Trophoblast cell (in vitro differentiated cells and primary cell): ENCODE data around the gene NEIL1.

ENCODE experiments used
- DNase-seq, 2 donors: peaks; one replicate each; pipeline ENCODE4 v3.0.0-alpha.2; 2016
- H2AFZ ChIP-seq: 2 replicates; pipeline ENCODE4 v1.6.1; 2013; ENCODE audit warnings: low read length, moderate library complexity, mild to moderate bottlenecking; ENCODE audit not compliant: insufficient read depth, poor library complexity
- H2AK5ac ChIP-seq: 2 replicates; pipeline ENCODE4 v1.6.1; 2013; ENCODE audit warnings: mild to moderate bottlenecking, low read length
- H2BK120ac ChIP-seq: 2 replicates; pipeline ENCODE4 v1.6.1; 2013; ENCODE audit warnings: low read length, mild to moderate bottlenecking, moderate library complexity; ENCODE audit not compliant: insufficient read depth, poor library complexity
- H2BK12ac ChIP-seq: 2 replicates; pipeline ENCODE4 v1.6.1; 2013; ENCODE audit warnings: mild to moderate bottlenecking, low read length, moderate library complexity
- H2BK5ac ChIP-seq: 2 replicates; pipeline ENCODE4 v1.6.1; 2013; ENCODE audit warnings: low read length, low read depth, moderate library complexity, mild to moderate bottlenecking; ENCODE audit not compliant: poor library complexity
- H3K14ac ChIP-seq: 2 replicates; pipeline ENCODE4 v1.6.1; 2013; ENCODE audit warnings: mild to moderate bottlenecking, low read length
- H3K18ac ChIP-seq: 2 replicates; pipeline ENCODE4 v1.6.1; 2013; ENCODE audit warnings: mild to moderate bottlenecking, low read length
- H3K23ac ChIP-seq: 2 replicates; pipeline ENCODE4 v1.6.1; 2013; ENCODE audit warnings: low read length
- H3K27ac ChIP-seq: 2 replicates; pipeline ENCODE4 v1.5.1; 2013; ENCODE audit warnings: low read depth, mild to moderate bottlenecking, inconsistent platforms, low read length, moderate library complexity
- H3K27me3 ChIP-seq: 2 replicates; pipeline ENCODE4 v1.6.1; 2013; ENCODE audit warnings: inconsistent platforms, mild to moderate bottlenecking, low read length, moderate library complexity; ENCODE audit not compliant: insufficient read depth
- H3K36me3 ChIP-seq, 2 experiments: 1 replicate in 1 of 2; 2 replicates in 1 of 2; pipeline ENCODE4 v1.6.1; 2013; ENCODE audit warnings: low read length in 2 of 2, mild to moderate bottlenecking in 2 of 2, moderate library complexity in 1 of 2; ENCODE audit not compliant: insufficient read depth in 2 of 2, control insufficient read depth in 1 of 2
- H3K4ac ChIP-seq: 2 replicates; pipeline ENCODE4 v1.6.1; 2013; ENCODE audit warnings: low read depth, mild to moderate bottlenecking, low read length, moderate library complexity
- H3K4me1 ChIP-seq, 2 experiments: 1 replicate in 1 of 2; 2 replicates in 1 of 2; pipeline ENCODE4 v1.6.1; 2013; ENCODE audit warnings: low read length in 2 of 2, mild to moderate bottlenecking in 2 of 2, moderate library complexity in 1 of 2; ENCODE audit not compliant: insufficient read depth in 2 of 2, control insufficient read depth in 1 of 2
- H3K4me2 ChIP-seq: 2 replicates; pipeline ENCODE4 v1.6.1; 2013; ENCODE audit warnings: inconsistent platforms, mild to moderate bottlenecking, low read length, moderate library complexity
- H3K4me3 ChIP-seq: 2 replicates; pipeline ENCODE4 v1.5.1; 2013; ENCODE audit warnings: mild to moderate bottlenecking, low read depth, low read length, inconsistent platforms
- H3K79me1 ChIP-seq: one replicate; pipeline ENCODE4 v1.6.1; 2013; ENCODE audit warnings: low read length
- H3K79me2 ChIP-seq: 2 replicates; pipeline ENCODE4 v1.6.1; 2013; ENCODE audit warnings: low read length, mild to moderate bottlenecking; ENCODE audit not compliant: control insufficient read depth, insufficient read depth, poor library complexity
- H3K9ac ChIP-seq: 2 replicates; pipeline ENCODE4 v1.6.1; 2013; ENCODE audit warnings: mild to moderate bottlenecking, low read length
- H3K9me3 ChIP-seq: 2 replicates; pipeline ENCODE4 v1.6.1; 2013; ENCODE audit warnings: low read depth, mild to moderate bottlenecking, control low read depth, inconsistent platforms, low read length; ENCODE audit not compliant: insufficient read depth
- H4K12ac ChIP-seq: 2 replicates; pipeline ENCODE4 v1.6.1; 2013; ENCODE audit warnings: low read depth, mild to moderate bottlenecking, low read length, moderate library complexity
- H4K8ac ChIP-seq: 2 replicates; pipeline ENCODE4 v1.6.1; 2013; ENCODE audit warnings: low read depth, mild to moderate bottlenecking, low read length, moderate library complexity
- H4K91ac ChIP-seq: one replicate; pipeline ENCODE4 v1.6.1; 2013; ENCODE audit warnings: low read depth, mild to moderate bottlenecking, low read length, moderate library complexity
- WGBS: extraction: QIAGEN DNeasy Blood & Tissue Kit; methylation state at CpG from one replicate; pipeline ENCODE4 v1.1.7; 2013; ENCODE audit warnings: missing lambda C conversion rate; ENCODE audit not compliant: insufficient read length, insufficient coverage; ENCODE audit errors: extremely low coverage; 5-methylcytosine and 5-hydroxymethylcytosine counted together

Gene NEIL1

DNA sequence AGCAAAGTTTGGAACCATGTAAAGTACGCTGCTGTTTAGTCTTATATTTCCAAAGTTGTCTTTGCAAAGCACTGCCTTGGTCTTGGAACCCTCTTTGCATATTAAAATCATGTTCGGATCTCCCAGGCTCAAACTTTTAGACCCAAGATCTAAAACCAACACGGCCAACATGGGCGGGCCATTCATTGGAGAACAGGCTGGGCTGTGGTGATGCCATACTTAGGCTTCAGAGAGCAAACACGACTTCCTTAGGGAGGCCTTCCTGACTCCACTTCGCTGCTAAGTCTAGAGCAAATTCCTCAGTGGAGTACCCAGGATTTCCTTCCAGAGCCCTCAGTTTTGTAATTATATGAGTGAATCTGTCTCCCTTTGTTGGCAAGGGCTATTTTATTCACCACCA lies 18.0 kb downstream of the NEIL1 start:
- WGBS: no CpG with 5 or more reads among the region's 6 CpGs
- peaks cover 4% of the 10 kb centered on the region for H3K79me2 ChIP-seq

GRCh38 chr15:75366163-75366562 lies 19.3 kb downstream of the NEIL1 start:
- H3K36me3 ChIP-seq: peaks cover 40 to 50% of the 10 kb centered on the region in 2 experiments
- peaks cover 3 to 9% of the 10 kb centered on the region in 2 experiments for H3K4me1 ChIP-seq
- H2AFZ ChIP-seq: no peak overlapping the region
- no peak overlapping the region for H2AK5ac ChIP-seq
- H3K18ac ChIP-seq: no peak overlapping the region
- H2BK5ac ChIP-seq: no peak overlapping the region
- H3K4me2 ChIP-seq: no peak overlapping the region
- H3K27ac ChIP-seq: no peak overlapping the region
- peaks cover 8% of the 10 kb centered on the region for H3K79me1 ChIP-seq
- no peak overlapping the region for H3K4me3 ChIP-seq
- H3K9me3 ChIP-seq: no peaks in the 10 kb centered on the region
- no peak overlapping the region for H3K4ac ChIP-seq
- H2BK12ac ChIP-seq: no peak overlapping the region
- H4K91ac ChIP-seq: no peak overlapping the region
- no peak overlapping the region for H3K23ac ChIP-seq
- no peak overlapping the region for H3K9ac ChIP-seq
- H3K14ac ChIP-seq: no peak overlapping the region
- H3K79me2 ChIP-seq: peaks cover 4% of the 10 kb centered on the region
- H4K8ac ChIP-seq: no peak overlapping the region
- WGBS: no CpG with 5 or more reads among the region's 3 CpGs
- no peak overlapping the region for H2BK120ac ChIP-seq
- no peak overlapping the region for H4K12ac ChIP-seq
- H3K27me3 ChIP-seq: no peaks in the 10 kb centered on the region
- no peak for DNase-seq

More for the DNA sequence above, 18.0 kb downstream of the NEIL1 start:
- Histone ChIP-seq H3K18ac (no peak overlapping the region), H3K36me3 (peaks cover 47 to 51% of the 10 kb centered on the region in 2 experiments), H2AK5ac (no peak overlapping the region), H3K4ac (no peak overlapping the region), H3K4me1 (peaks cover 3 to 9% of the 10 kb centered on the region in 2 experiments), H3K23ac (no peak overlapping the region), H2AFZ (no peak overlapping the region), H3K14ac (no peak overlapping the region), H3K27ac (no peak overlapping the region), H3K27me3 (no peaks in the 10 kb centered on the region), H2BK5ac (no peak overlapping the region), H4K91ac (no peak overlapping the region), H2BK120ac (no peak overlapping the region), H3K9me3 (no peaks in the 10 kb centered on the region), H3K79me1 (peaks cover 8% of the 10 kb centered on the region), H3K9ac (no peak overlapping the region), H3K4me2 (no peak overlapping the region), H4K12ac (no peak overlapping the region), H4K8ac (no peak overlapping the region), H3K4me3 (no peak overlapping the region), H2BK12ac (no peak overlapping the region)
- no peak for DNase-seq

GRCh38 chr15:75367006-75367405 lies 20.2 kb downstream of the NEIL1 start:
- Histone ChIP-seq H2BK12ac (no peak overlapping the region), H4K12ac (no peak overlapping the region), H4K91ac (no peak overlapping the region), H3K9me3 (no peaks in the 10 kb centered on the region), H2BK5ac (no peak overlapping the region), H3K36me3 (peaks cover 38 to 50% of the 10 kb centered on the region in 2 experiments), H3K79me1 (peaks cover 8% of the 10 kb centered on the region), H3K18ac (no peak overlapping the region), H3K9ac (no peak overlapping the region), H3K4me2 (no peak overlapping the region), H3K4ac (no peak overlapping the region), H3K23ac (no peak overlapping the region), H2AK5ac (no peak overlapping the region), H3K79me2 (peaks cover 4% of the 10 kb centered on the region), H3K27me3 (no peaks in the 10 kb centered on the region), H4K8ac (no peak overlapping the region), H3K4me1 (peaks cover 3 to 9% of the 10 kb centered on the region in 2 experiments), H3K27ac (no peak overlapping the region), H2AFZ (no peak overlapping the region), H2BK120ac (no peak overlapping the region), H3K14ac (no peak overlapping the region), H3K4me3 (no peak overlapping the region)
- no peak for DNase-seq

- no peak overlapping the region for H3K4ac ChIP-seq
- H3K4me3 ChIP-seq: no peak overlapping the region
- H3K36me3 ChIP-seq: peaks cover 34 to 48% of the 10 kb centered on the region in 2 experiments
- H3K27ac ChIP-seq: no peak overlapping the region
- H3K9me3 ChIP-seq: no peaks in the 10 kb centered on the region
- DNase-seq: no peak
- H2BK12ac ChIP-seq: no peak overlapping the region
- no CpG with 5 or more reads among the region's 7 CpGs for WGBS
- H3K4me1 ChIP-seq: peaks cover 3 to 9% of the 10 kb centered on the region in 2 experiments
- no peak overlapping the region for H2AK5ac ChIP-seq
- peaks cover 8% of the 10 kb centered on the region for H3K79me1 ChIP-seq
- H3K9ac ChIP-seq: no peak overlapping the region
- H3K14ac ChIP-seq: no peak overlapping the region
- no peak overlapping the region for H4K12ac ChIP-seq
- no peak overlapping the region for H4K91ac ChIP-seq
- H3K23ac ChIP-seq: no peak overlapping the region
- H3K27me3 ChIP-seq: no peaks in the 10 kb centered on the region
- H2BK120ac ChIP-seq: no peak overlapping the region
- peaks cover 4% of the 10 kb centered on the region for H3K79me2 ChIP-seq
- no peak overlapping the region for H3K18ac ChIP-seq
- H4K8ac ChIP-seq: no peak overlapping the region
- no peak overlapping the region for H2AFZ ChIP-seq
- H2BK5ac ChIP-seq: no peak overlapping the region
- peak overlapping the region; percentile 20 for H3K4me2 ChIP-seq
Measured at GRCh38 chr15:75367406-75367912, 20.6 kb downstream of the NEIL1 start.
